GM19239 (cell line): ENCODE data around the gene INTS13.
"Not testable (repeated sequence)": the region's sequence is repeated elsewhere in the genome, so short reads cannot be mapped to it uniquely, and the experiment has no call there.

ENCODE experiments used
- DNase-seq: peaks from one replicate; pipeline ENCODE4 v3.0.0; 2011; ENCODE audit warnings: low spot score; ENCODE audit not compliant: insufficient read length
- FAIRE-seq: peaks from 2 replicates; lab custom pipeline; 2011; peaks lifted over from hg19 to GRCh38; lab: Jason Lieb, UNC

INTS13 gene

GRCh38 chr12:26936559-26937442 lies 980 bp downstream of the INTS13 start:
- DNase-seq, result no peak
- peak; percentile 67 for FAIRE-seq

- DNase-seq, result no peak
- FAIRE-seq, result peak; percentile 77
Observed at GRCh38 chr12:26935636-26936378, 2.0 kb downstream of the INTS13 start.

GRCh38 chr12:26929590-26929989 lies 8.2 kb downstream of the INTS13 start:
- DNase-seq, result no peak

GRCh38 chr12:26928661-26929060 lies 9.1 kb downstream of the INTS13 start:
- DNase-seq (no peak), FAIRE-seq (no peak)

More at GRCh38 chr12:26929590-26929989, 8.2 kb downstream of the INTS13 start:
- no peak for FAIRE-seq

- FAIRE-seq (peak; percentile 57), DNase-seq (no peak)
Observed at GRCh38 chr12:26921886-26922285, 15.9 kb downstream of the INTS13 start.

GRCh38 chr12:26919216-26919555 lies 18.6 kb downstream of the INTS13 start:
- FAIRE-seq (no peak), DNase-seq (no peak)

- FAIRE-seq (no peak), DNase-seq (no peak)
Observed at GRCh38 chr12:26918321-26919215, 19.2 kb downstream of the INTS13 start.

- peak; percentile 84 for FAIRE-seq
- DNase-seq, result no peak
Observed at GRCh38 chr12:26906704-26907103, 31.1 kb downstream of the INTS13 start.

- no peak for FAIRE-seq
- no peak for DNase-seq
Observed at GRCh38 chr12:26906024-26906423, 31.8 kb downstream of the INTS13 start.

- not testable (repeated sequence) for DNase-seq, FAIRE-seq
Observed at GRCh38 chr12:26903396-26903795, 34.4 kb downstream of the INTS13 start.

- DNase-seq (no peak), FAIRE-seq (no peak)
Observed at GRCh38 chr12:26896913-26897312, 40.9 kb downstream of the INTS13 start.

- no peak for DNase-seq
- FAIRE-seq, result no peak
Observed at GRCh38 chr12:26895672-26896071, 42.1 kb downstream of the INTS13 start.

GRCh38 chr12:26891704-26892103 lies 46.1 kb downstream of the INTS13 start:
- FAIRE-seq, result no peak
- no peak for DNase-seq

- FAIRE-seq, result no peak
- no peak for DNase-seq
Observed at GRCh38 chr12:26890784-26891183, 47.0 kb downstream of the INTS13 start.

GRCh38 chr12:26884765-26885576 lies 52.8 kb downstream of the INTS13 start:
- FAIRE-seq, result peak; percentile 96
- DNase-seq, result peak; percentile 43

GRCh38 chr12:26880625-26881024 lies 57.2 kb downstream of the INTS13 start:
- DNase-seq, result no peak
- no peak for FAIRE-seq

- FAIRE-seq, result peak; percentile 86
Observed at GRCh38 chr12:26878661-26879119, 59.1 kb downstream of the INTS13 start.

GRCh38 chr12:26874501-26875296 lies 63.1 kb downstream of the INTS13 start:
- FAIRE-seq (peak; percentile 93), DNase-seq (no peak)

More at GRCh38 chr12:26878661-26879119, 59.1 kb downstream of the INTS13 start:
- DNase-seq, result peak; percentile 29

- DNase-seq (no peak), FAIRE-seq (no peak)
Observed at GRCh38 chr12:26872625-26873024, 65.2 kb downstream of the INTS13 start.
